Measurements from ENCODE around the gene SCPEP1.

GRCh38 chr17:56973520-56973919 is 4.4 kb upstream of the SCPEP1 start:
- TF ChIP-seq, protein P1, sequence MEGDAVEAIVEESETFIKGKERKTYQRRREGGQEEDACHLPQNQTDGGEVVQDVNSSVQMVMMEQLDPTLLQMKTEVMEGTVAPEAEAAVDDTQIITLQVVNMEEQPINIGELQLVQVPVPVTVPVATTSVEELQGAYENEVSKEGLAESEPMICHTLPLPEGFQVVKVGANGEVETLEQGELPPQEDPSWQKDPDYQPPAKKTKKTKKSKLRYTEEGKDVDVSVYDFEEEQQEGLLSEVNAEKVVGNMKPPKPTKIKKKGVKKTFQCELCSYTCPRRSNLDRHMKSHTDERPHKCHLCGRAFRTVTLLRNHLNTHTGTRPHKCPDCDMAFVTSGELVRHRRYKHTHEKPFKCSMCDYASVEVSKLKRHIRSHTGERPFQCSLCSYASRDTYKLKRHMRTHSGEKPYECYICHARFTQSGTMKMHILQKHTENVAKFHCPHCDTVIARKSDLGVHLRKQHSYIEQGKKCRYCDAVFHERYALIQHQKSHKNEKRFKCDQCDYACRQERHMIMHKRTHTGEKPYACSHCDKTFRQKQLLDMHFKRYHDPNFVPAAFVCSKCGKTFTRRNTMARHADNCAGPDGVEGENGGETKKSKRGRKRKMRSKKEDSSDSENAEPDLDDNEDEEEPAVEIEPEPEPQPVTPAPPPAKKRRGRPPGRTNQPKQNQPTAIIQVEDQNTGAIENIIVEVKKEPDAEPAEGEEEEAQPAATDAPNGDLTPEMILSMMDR (IDR thresholded peaks at IDR 0.05): no peak
- TF ChIP-seq POLR2A (IDR thresholded peaks at IDR 0.05): no peak
